ENCODE measurements around the gene MUC6.

The MUC6 gene

GRCh38 chr11:1008001-1008802 is 28.3 kb downstream of the MUC6 start:
- DNase-seq (ENCODE audit: low spot score): no peak

- DNase-seq (ENCODE audit: low spot score): no peak
These were observed 29.2 kb downstream of the MUC6 start for GRCh38 chr11:1007279-1007678.

GRCh38 chr11:1006762-1007161 is 29.8 kb downstream of the MUC6 start:
- peak; percentile 74 for DNase-seq (ENCODE audit: low spot score)

DNA sequence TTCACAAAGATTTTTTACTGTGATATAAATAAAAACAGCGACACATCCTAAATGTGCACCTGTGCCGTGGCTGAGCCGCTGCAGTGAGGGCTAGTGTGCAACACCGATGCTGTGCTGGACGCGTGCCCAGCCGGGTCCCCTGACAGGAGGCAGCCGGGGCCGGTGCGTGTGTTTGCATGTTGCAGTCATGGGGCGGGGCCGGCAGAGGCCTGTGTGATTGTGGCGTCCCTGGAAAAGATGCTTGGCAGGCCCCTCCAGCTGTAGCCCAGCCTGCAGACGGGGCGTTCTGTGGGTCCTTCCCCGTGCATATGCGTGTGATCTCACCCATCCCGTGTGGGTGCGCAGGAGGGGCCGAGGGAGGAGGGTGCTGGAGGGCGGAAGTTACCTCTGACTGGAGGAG is 30.6 kb downstream of the MUC6 start:
- DNase-seq (ENCODE audit: low spot score): peak; percentile 94

DNA sequence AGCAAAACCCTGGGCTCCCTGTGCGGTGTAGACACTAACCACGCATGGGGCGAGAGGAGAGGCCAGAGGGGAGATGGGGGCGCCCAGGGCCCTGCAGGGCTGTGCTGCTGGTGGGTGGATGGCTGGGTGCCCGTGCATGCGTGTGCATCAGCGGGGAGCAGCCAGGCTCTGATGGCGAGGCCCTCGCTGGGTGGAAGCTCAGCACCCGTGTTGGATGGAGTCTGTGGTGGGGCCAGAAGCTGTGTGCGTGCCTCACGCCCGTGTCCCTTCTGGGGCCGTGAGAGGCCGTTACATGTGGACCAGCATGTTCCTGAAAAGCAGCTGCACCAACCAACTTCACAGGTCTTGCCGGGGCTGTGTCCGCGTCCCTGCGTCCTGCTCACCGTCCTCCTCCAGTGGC is 33.4 kb downstream of the MUC6 start:
- DNase-seq (ENCODE audit: low spot score): no peak

- DNase-seq (ENCODE audit: low spot score): no peak
These were observed 34.0 kb downstream of the MUC6 start for GRCh38 chr11:1002406-1002984.

DNA sequence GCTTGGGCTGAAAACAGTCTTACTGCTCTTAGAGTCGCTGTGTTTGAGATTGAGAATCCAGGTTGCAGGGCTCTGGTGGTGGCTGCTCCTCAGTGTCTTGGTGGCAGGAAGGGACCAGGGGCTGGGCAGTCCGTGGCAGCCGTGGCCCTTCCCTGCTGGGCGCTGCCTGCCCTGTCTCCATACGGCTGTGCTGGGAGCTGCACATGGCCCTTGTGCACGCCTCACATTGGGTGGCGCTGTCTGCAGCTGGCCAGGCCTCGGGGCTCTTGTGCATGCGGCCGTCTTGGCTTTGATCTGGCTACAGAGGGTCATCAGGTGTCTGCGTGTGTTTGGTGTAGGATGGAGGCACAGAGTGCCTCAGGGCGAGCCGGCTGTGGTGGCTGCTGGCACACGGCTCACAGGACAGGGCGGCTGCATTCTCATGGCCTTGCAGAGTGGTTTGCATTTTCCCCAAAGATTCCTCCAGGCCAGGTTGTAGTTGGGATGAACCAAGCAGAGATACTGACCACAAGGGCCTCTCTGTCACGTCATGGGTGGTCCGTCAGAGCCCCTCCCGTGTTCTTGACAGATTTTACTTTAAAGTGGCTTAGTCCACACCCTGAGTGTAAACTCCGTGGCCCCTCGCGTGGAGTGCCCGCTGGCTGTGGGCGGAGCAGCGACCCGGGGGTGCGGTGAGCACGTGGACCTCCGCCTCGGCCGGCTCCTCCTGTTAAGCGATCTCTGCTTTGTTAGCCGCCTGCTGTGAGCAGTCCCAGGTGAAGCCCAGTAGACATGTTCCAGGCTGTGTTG is 34.7 kb downstream of the MUC6 start:
- no peak for DNase-seq (ENCODE audit: low spot score)

DNA sequence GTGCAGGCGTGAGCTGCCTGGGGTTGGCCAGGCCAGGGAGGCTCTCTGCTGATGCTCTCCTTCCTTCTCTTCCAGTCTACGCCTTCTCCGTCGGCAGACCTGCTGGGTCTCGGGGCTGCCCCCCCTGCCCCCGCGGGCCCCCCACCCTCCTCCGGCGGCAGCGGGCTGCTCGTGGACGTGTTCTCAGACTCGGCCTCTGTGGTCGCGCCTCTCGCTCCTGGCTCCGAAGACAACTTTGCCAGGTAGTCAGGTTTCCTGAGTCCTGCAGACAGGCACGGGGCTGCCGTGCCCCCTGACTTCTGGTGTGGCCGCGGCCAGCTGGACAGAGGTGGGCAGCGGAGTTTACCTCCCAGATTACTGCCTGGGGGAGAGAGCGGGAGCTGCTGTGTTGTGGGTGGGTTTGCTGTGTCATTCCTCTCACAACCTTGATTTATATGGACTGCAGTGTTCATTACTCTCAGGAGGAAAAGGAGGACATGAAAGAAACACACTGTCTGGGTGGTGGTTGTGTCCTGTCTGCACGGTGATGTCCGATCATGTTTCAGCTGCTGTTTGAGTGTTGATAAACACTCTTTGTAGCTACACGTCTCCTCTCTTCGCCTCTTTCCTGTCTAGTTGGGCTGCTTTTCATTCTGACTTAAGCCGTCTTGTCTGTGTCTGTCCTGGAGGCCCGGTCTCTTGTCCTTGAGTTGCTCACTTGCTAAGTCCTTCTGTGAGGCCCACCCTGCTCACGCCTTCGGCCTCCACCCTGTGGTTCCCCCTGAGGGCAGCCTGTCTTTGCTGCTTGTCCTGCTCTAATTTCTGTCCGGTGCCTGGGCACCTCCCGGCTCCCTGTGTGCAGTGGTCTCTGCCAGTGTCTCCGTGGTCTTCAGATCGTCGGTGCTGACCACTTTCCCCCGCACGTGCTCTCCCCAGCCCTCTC is 35.9 kb downstream of the MUC6 start:
- DNase-seq (ENCODE audit: low spot score): no peak

DNA sequence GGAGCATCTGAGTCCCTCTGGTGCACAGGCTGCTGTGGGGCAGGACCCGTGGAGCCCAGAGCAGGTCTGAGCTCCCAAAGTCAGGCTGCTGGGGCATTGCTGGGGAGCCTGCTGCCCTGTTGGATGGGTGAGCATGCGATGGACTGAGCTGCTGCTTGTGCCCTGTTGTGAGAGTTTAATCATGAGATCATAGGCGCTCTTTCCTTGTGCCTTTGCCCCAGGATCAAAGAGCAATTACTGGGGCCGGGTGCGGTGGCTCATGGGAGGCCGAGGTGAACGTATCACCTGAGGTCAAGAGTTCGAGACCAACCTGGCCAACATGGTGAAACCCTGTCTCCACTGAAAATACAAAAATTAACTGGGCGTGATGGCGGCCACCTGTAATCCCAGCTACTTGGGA is 37.5 kb downstream of the MUC6 start:
- no peak for DNase-seq (ENCODE audit: low spot score)

- DNase-seq (ENCODE audit: low spot score): no peak
These were observed 38.6 kb downstream of the MUC6 start for GRCh38 chr11:997907-998306.

DNA sequence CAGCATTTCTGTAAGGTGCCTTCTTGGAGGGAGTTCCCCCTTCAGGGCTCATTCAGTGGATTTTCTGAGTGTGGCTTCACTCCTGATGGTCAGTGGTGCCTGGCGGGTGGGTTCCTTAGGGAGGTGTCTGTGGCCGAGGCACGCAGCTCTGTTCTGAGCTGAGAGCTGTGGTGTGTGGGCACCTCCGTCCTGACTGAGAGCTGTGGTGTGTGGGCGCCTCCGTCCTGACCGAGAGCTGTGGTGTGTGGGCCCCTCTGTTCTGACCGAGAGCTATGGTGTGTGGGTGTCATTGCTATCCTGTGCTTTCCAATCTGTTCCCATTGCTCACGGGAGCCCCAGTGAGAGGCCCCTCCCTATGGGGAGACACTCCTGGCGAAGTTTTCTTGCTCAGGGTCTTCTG is 39.8 kb downstream of the MUC6 start:
- no peak for DNase-seq (ENCODE audit: low spot score)

GRCh38 chr11:995752-996420 is 40.6 kb downstream of the MUC6 start:
- peak; percentile 63 for DNase-seq (ENCODE audit: low spot score)

DNA sequence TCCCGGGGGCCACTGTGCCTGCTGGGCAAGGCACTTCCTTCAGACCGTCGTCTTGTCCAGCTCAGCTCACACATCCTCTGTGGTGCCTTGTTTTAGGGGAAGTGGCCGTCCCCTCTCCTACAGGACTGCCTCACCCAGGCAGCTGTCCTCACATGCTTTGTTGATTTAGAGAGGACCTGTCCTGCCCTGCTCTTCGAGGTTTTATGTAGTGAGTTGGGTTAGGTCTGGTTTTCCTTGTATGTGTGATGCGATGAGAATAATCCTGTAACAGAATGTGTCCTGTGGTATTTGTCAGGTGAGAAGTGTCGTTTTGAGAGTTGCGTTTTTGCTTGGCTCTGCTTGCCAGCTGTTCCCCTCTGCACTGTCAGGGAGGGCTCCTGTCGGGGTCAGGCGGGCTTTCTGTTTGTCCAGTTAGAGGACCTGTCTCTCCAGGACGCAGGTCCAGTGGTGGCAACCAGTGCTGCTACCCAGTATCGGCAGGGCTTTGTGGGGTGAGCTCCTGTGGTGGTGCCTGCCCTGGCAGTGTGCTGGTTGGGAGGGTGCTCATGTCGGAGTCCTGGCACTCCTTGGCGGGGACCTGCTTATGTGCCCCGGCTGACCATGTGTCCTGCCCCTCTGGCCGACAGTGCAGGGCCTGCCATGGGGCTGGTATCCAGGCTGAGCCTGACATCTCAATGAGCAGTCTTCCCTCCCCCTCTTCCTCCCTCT is 41.3 kb downstream of the MUC6 start:
- DNase-seq (ENCODE audit: low spot score): peak; percentile 32

- DNase-seq (ENCODE audit: low spot score): no peak
These were observed 42.8 kb downstream of the MUC6 start for GRCh38 chr11:993632-994167.

- DNase-seq (ENCODE audit: low spot score): no peak
These were observed 43.9 kb downstream of the MUC6 start for GRCh38 chr11:992577-992976.

DNA sequence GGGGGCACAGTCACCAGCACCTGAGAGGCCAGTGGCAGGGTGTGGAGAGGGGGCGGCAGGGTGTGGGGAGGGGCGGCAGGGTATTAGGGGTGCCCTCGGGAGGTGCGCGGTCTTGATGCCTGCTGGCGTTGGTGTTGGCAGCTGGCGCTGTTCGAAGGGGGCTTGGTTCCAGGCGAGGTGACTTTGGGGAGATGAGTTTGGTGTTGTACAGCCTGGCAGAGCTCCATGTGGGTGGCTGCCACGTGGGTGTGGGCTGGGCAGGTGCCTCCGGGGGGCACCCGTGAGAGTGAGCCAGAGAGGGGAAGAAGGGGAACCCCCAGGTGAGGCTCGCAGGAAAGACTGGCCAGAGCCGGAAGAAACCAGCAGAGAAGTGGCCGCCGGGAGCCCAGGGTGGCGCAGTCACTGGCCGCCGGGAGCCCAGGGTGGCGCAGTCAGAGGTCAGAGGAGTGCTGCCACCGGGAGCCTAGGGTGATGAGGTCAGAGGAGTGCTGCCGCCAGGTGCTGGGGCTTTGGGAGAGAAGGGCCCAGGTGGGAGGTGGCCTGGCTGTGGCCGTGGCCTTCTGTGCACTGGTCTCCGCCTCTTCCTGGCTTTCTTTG is 44.7 kb downstream of the MUC6 start:
- DNase-seq (ENCODE audit: low spot score): no peak

- DNase-seq (ENCODE audit: low spot score): no peak
These were observed 45.5 kb downstream of the MUC6 start for GRCh38 chr11:991034-991433.

GRCh38 chr11:990101-990500 is 46.4 kb downstream of the MUC6 start:
- no peak for DNase-seq (ENCODE audit: low spot score)

DNA sequence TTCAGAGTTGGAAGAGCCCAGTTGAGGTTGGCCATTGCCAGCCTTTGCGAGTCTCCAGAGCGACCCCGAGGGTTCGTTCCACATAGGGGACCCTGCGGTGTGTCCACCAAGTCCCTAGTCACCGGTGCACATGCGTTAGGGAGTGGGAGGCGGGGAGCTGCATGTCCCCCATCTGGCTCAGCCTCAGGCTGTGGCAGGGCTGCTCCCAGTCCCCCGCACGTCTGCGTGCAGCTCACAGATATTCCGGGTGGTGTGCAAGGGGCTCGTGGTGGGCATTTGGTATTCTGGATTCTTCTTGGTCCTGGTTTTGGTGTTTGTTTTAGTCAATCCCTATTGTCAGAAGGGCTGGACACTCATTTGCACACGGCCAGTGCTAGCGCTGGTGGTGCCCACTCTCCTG is 48.8 kb downstream of the MUC6 start:
- no peak for DNase-seq (ENCODE audit: low spot score)

DNA sequence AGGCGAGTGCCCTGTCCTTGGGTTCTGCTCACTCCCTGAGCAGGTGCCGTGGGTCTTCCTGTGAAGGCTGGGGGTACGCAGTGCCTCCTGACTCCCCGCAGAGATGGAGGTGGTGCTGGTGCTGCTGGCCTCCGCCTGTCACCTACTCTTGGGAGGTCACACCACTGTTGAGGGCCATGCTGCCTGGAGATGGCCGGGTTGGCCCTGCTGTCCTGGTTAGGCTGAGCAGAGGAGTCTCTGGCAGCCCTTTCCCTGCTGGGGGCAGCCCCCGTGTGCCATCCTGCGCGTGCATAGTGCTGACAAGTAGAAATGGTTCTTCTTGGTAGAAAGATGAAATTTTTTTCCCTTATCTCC is 49.6 kb downstream of the MUC6 start:
- no peak for DNase-seq (ENCODE audit: low spot score)

All from NAMALWA (cell line).